Measurements from ENCODE around the gene PBX3.

Gene PBX3

DNA sequence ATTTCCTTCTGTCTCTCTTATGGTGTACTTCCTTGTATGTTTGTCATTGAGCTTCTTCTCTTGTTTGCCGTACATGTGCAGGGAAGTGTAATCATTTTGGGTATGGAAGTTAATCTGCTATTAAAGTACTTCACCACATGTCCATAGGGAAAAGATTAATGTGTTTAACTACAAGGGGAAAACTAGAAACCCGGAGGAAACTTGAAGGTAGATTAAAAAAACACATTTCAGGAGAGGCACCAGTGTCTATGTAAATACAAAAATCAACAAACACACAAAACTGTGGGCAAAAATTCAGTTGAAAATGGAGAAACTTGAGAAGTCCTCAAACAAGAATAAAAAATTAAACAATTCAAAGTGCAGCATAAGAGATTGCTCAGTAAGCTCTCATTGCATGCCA lies 166.4 kb downstream of the PBX3 start:
- no peak for DNase-seq (ENCODE audit: low spot score)
- TF ChIP-seq, protein P1, sequence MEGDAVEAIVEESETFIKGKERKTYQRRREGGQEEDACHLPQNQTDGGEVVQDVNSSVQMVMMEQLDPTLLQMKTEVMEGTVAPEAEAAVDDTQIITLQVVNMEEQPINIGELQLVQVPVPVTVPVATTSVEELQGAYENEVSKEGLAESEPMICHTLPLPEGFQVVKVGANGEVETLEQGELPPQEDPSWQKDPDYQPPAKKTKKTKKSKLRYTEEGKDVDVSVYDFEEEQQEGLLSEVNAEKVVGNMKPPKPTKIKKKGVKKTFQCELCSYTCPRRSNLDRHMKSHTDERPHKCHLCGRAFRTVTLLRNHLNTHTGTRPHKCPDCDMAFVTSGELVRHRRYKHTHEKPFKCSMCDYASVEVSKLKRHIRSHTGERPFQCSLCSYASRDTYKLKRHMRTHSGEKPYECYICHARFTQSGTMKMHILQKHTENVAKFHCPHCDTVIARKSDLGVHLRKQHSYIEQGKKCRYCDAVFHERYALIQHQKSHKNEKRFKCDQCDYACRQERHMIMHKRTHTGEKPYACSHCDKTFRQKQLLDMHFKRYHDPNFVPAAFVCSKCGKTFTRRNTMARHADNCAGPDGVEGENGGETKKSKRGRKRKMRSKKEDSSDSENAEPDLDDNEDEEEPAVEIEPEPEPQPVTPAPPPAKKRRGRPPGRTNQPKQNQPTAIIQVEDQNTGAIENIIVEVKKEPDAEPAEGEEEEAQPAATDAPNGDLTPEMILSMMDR (IDR thresholded peaks at IDR 0.05; ENCODE audit: extremely low read depth, missing control alignments), result no peak

DNA sequence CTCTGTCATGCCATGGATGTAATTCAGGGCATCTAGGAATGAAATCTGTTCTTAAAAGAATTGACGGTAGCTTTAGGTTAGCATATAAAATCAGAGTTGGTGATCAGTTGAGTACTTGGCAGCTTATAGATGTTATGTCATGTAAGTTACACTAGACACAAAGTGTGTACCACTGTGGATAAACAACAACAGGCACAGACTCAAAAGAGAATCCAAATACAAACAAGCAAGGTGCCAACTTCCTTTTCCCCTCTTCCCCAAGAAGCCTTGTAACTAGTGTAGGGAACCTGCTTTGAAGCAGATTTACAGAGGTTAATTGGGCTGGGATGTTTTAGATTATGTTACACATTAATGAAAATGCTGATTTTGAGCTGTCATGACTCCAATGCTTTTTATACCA lies 167.2 kb downstream of the PBX3 start:
- DNase-seq (ENCODE audit: low spot score), result no peak
- TF ChIP-seq, protein P1 (IDR thresholded peaks at IDR 0.05; ENCODE audit: extremely low read depth, missing control alignments), result no peak

DNA sequence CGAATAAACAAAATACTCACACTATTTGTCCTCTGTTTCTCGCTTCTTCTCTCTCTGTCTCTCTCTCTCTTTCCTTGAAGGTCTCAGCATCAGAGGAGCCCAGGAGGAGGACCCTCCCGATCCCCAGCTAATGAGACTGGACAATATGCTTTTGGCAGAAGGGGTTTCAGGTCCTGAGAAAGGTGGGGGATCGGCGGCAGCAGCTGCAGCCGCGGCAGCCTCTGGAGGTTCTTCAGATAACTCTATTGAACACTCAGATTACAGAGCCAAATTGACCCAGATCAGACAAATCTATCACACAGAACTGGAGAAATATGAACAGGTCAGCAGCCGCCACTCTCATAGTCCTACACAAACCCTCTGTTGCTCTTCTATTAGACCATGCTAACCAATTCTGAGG lies 168.4 kb downstream of the PBX3 start:
- DNase-seq (ENCODE audit: low spot score), result no peak
- TF ChIP-seq, protein P1 (IDR thresholded peaks at IDR 0.05; ENCODE audit: extremely low read depth, missing control alignments), result no peak

DNA sequence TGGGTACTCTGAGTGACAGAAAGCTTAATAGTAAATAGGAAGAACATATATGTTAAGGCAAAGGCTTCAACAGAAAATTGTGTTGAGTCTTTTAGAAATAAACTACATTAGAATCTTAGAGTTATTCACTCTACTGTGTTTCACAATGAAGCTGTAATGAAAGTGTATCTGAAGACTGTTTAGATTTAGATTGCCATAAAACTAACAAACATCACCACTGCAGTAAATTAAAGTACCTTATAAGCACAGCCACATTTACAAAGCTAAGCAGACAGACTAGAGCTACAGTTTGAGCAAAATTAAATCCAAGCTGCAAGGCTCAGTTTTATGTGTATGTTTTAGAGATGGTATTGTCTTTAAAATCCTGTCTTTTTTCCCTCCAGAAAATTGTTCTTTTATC lies 172.4 kb downstream of the PBX3 start:
- no peak for DNase-seq (ENCODE audit: low spot score)
- TF ChIP-seq, protein P1 (IDR thresholded peaks at IDR 0.05; ENCODE audit: extremely low read depth, missing control alignments), result no peak

DNA sequence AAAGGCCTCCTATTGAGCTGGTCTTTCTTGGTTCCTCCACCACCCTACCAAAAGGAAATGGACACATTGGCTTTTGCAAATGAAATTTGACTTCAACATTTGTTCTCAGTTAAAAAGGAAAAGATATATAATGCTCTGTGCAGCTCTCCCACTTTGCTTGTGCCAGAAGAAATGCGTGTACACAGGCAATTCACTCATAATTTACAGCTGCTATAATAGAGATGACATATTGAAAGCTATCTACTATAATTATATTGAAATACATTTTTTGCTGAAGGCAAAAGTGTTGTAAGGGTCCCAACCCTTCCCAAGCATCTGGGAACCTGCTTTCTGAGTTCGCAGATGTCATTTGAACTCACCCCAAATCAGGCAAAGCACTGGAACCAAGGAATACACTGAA lies 173.2 kb downstream of the PBX3 start:
- DNase-seq (ENCODE audit: low spot score), result no peak
- TF ChIP-seq, protein P1 (IDR thresholded peaks at IDR 0.05; ENCODE audit: extremely low read depth, missing control alignments), result no peak

DNA sequence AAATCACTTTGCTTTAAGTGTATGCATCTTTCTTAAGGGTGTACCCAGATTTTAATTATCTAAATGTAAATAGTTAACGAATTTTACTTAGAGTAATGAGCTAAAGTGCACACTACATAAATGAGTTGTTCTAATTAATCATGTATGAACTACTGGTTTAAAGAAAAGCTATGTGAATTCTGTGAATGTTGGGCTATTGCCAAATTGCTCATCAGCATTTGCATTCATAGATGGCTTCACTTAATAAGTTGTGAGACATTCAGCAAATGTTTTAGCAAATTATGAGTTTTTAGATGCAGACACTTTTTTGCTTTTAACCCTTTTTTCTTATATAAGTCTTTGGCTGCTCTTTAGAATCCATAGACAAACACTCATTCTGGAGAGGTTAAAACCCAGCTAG lies 175.7 kb downstream of the PBX3 start:
- no peak for DNase-seq (ENCODE audit: low spot score)
- TF ChIP-seq, protein P1 (IDR thresholded peaks at IDR 0.05; ENCODE audit: extremely low read depth, missing control alignments), result no peak

DNA sequence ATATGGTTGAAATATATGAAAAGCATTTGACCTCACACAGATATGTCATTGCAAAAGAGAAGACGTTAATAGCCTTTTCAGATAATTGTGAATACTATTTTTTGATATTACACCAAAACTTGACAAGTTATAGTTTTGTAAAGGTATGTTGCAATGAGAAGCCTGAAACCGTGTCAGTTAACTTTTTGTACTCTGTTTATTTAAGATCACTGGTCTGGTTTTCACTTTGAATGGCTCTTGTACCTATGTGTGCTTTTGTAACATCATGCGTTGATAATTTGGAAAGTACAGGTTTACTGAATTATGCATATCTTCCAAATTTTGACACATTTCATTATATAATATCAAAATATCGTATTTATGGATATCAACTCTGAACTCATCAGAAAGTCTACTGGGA lies 177.2 kb downstream of the PBX3 start:
- no peak for DNase-seq (ENCODE audit: low spot score)
- TF ChIP-seq, protein P1 (IDR thresholded peaks at IDR 0.05; ENCODE audit: extremely low read depth, missing control alignments), result no peak

All from GM20000 (cell line).